ACC112 (cell line): ENCODE measurements around the gene DNAAF1.

Source experiments
- H2AFZ ChIP-seq: fragments of 200-600 bp; sonication (generic); one replicate; pipeline ENCODE4 v1.6.0; 2017; ENCODE audit warnings: antibody characterized with exemption, low read length; ENCODE audit not compliant: unreplicated experiment
- H3K27ac ChIP-seq: fragments of 200-600 bp; sonication (generic); 2 replicates; pipeline ENCODE4 v1.5.1; 2014; ENCODE audit warnings: low read depth, mild to moderate bottlenecking, antibody characterized with exemption, low read length, moderate library complexity
- H3K27me3 ChIP-seq: fragments of 200-600 bp; sonication (generic); 2 replicates; pipeline ENCODE4 v1.6.1; 2014; ENCODE audit warnings: mild to moderate bottlenecking, antibody characterized with exemption, low read length, moderate library complexity, mixed read lengths; ENCODE audit not compliant: insufficient read depth
- H3K36me3 ChIP-seq: fragments of 200-600 bp; sonication (generic); 2 replicates; pipeline ENCODE4 v1.6.1; 2016; ENCODE audit warnings: mild to moderate bottlenecking, antibody characterized with exemption, low read length, moderate library complexity, mixed read lengths; ENCODE audit not compliant: insufficient read depth
- H3K4me1 ChIP-seq: fragments of 200-600 bp; sonication (generic); one replicate; pipeline ENCODE4 v1.6.1; 2016; ENCODE audit warnings: low read length, mixed read lengths; ENCODE audit not compliant: insufficient read depth, unreplicated experiment, control insufficient read depth
- H3K4me3 ChIP-seq: fragments of 200-600 bp; sonication (generic); 2 replicates; pipeline ENCODE4 v1.5.1; 2014; ENCODE audit warnings: mild to moderate bottlenecking, low read depth, low read length
- H3K79me2 ChIP-seq: fragments of 200-600 bp; sonication (generic); one replicate; pipeline ENCODE4 v1.6.0; 2016; ENCODE audit warnings: low read length; ENCODE audit not compliant: control insufficient read depth, unreplicated experiment, insufficient read depth

The DNAAF1 gene

GRCh38 chr16:84178146-84178765 lies 33.1 kb downstream of the DNAAF1 start:
- no peak overlapping the region for H2AFZ ChIP-seq
- no peak overlapping the region for H3K27ac ChIP-seq
- H3K79me2 ChIP-seq = peaks cover 1% of the 10 kb centered on the region
- H3K4me3 ChIP-seq = no peak overlapping the region
- peaks cover 10% of the 10 kb centered on the region; the same call in 1 of the 2 replicates for H3K36me3 ChIP-seq
- H3K4me1 ChIP-seq = peaks cover 24% of the 10 kb centered on the region
- H3K27me3 ChIP-seq = no peaks in the 10 kb centered on the region

GRCh38 chr16:84178892-84179611 lies 33.9 kb downstream of the DNAAF1 start:
- Histone ChIP-seq H2AFZ (no peak overlapping the region), H3K4me3 (no peak overlapping the region), H3K4me1 (peaks cover 24% of the 10 kb centered on the region), H3K36me3 (peaks cover 10% of the 10 kb centered on the region; the same call in 1 of the 2 replicates), H3K27ac (no peak overlapping the region), H3K27me3 (no peaks in the 10 kb centered on the region), H3K79me2 (peaks cover 7% of the 10 kb centered on the region)

- Histone ChIP-seq H3K36me3 (peaks cover 10% of the 10 kb centered on the region; the same call in 1 of the 2 replicates), H3K27me3 (no peaks in the 10 kb centered on the region), H3K79me2 (peaks cover 13% of the 10 kb centered on the region), H3K4me3 (no peak overlapping the region), H3K4me1 (peaks cover 24% of the 10 kb centered on the region), H3K27ac (no peak overlapping the region), H2AFZ (no peak overlapping the region)
These were observed 34.7 kb downstream of the DNAAF1 start for GRCh38 chr16:84179612-84180320.

GRCh38 chr16:84180519-84181140 lies 35.5 kb downstream of the DNAAF1 start:
- peaks cover 19% of the 10 kb centered on the region for H3K79me2 ChIP-seq
- H3K4me3 ChIP-seq = no peak overlapping the region
- peaks cover 24% of the 10 kb centered on the region for H3K4me1 ChIP-seq
- no peaks in the 10 kb centered on the region for H3K27me3 ChIP-seq
- H3K36me3 ChIP-seq = peaks cover 10% of the 10 kb centered on the region; the same call in 1 of the 2 replicates
- H2AFZ ChIP-seq = no peak overlapping the region
- no peak overlapping the region for H3K27ac ChIP-seq

GRCh38 chr16:84181144-84181915 lies 36.2 kb downstream of the DNAAF1 start:
- Histone ChIP-seq H3K4me3 (no peak overlapping the region), H2AFZ (no peak overlapping the region), H3K27me3 (no peaks in the 10 kb centered on the region), H3K27ac (no peak overlapping the region), H3K4me1 (peaks cover 21% of the 10 kb centered on the region), H3K79me2 (peaks cover 26% of the 10 kb centered on the region), H3K36me3 (peaks cover 10% of the 10 kb centered on the region; the same call in 1 of the 2 replicates)

- Histone ChIP-seq H3K27ac (no peak overlapping the region), H3K79me2 (peaks cover 30% of the 10 kb centered on the region), H2AFZ (no peak overlapping the region), H3K4me1 (peaks cover 13% of the 10 kb centered on the region), H3K36me3 (peaks cover 10% of the 10 kb centered on the region; the same call in 1 of the 2 replicates), H3K27me3 (no peaks in the 10 kb centered on the region), H3K4me3 (no peak overlapping the region)
These were observed 37.0 kb downstream of the DNAAF1 start for GRCh38 chr16:84182104-84182503.

GRCh38 chr16:84182680-84183571 lies 37.8 kb downstream of the DNAAF1 start:
- H2AFZ ChIP-seq = no peak overlapping the region
- H3K79me2 ChIP-seq = peaks cover 30% of the 10 kb centered on the region
- peaks cover 10% of the 10 kb centered on the region; the same call in 1 of the 2 replicates for H3K36me3 ChIP-seq
- no peak overlapping the region for H3K27ac ChIP-seq
- no peak overlapping the region for H3K4me3 ChIP-seq
- H3K27me3 ChIP-seq = no peaks in the 10 kb centered on the region
- H3K4me1 ChIP-seq = peaks cover 5% of the 10 kb centered on the region

- no peaks in the 10 kb centered on the region for H3K27me3 ChIP-seq
- H3K36me3 ChIP-seq = peaks cover 10% of the 10 kb centered on the region; the same call in 1 of the 2 replicates
- peaks cover 30% of the 10 kb centered on the region for H3K79me2 ChIP-seq
- H3K27ac ChIP-seq = no peak overlapping the region
- no peaks in the 10 kb centered on the region for H3K4me1 ChIP-seq
- H3K4me3 ChIP-seq = no peak overlapping the region
- no peak overlapping the region for H2AFZ ChIP-seq
These were observed 38.4 kb downstream of the DNAAF1 start for GRCh38 chr16:84183572-84183875.

GRCh38 chr16:84183911-84184591 lies 38.9 kb downstream of the DNAAF1 start:
- Histone ChIP-seq H3K4me1 (no peaks in the 10 kb centered on the region), H3K79me2 (peaks cover 30% of the 10 kb centered on the region), H2AFZ (no peak overlapping the region), H3K27me3 (no peaks in the 10 kb centered on the region), H3K36me3 (peaks cover 10% of the 10 kb centered on the region; the same call in 1 of the 2 replicates), H3K4me3 (no peak overlapping the region), H3K27ac (no peak overlapping the region)
